GM12873 (cell line): ENCODE results near the gene TPST2.

Source experiments
- CTCF ChIP-seq: IDR thresholded peaks from 2 replicates; pipeline ENCODE4 v1.5.1; 2012; ENCODE audit warnings: low read depth, mild to moderate bottlenecking, moderate library complexity, low read length, control low read depth; ENCODE audit not compliant: insufficient read depth; ENCODE audit errors: missing control alignments

The TPST2 gene

GRCh38 chr22:26536056-26536761 is 53.7 kb downstream of the TPST2 start:
- TF ChIP-seq CTCF = no peak

GRCh38 chr22:26535603-26535908 is 54.4 kb downstream of the TPST2 start:
- no peak for TF ChIP-seq CTCF

- no peak for TF ChIP-seq CTCF
These were observed 54.9 kb downstream of the TPST2 start for GRCh38 chr22:26534874-26535602.

GRCh38 chr22:26534171-26534855 is 55.6 kb downstream of the TPST2 start:
- TF ChIP-seq CTCF = no peak

GRCh38 chr22:26529345-26529744 is 60.6 kb downstream of the TPST2 start:
- no peak for TF ChIP-seq CTCF

GRCh38 chr22:26527574-26528465 is 62.1 kb downstream of the TPST2 start:
- TF ChIP-seq CTCF = no peak
